Thymus (tissue), 11 donors: ENCODE measurements around the gene PRTN3. TPM values are rescaled to one million over a fixed set of nuclear protein-coding genes. Genes with fewer than 3 reads are reported as not detected.

Source experiments
- DNase-seq, 9 donors: peaks; one replicate each; pipeline ENCODE4 v3.0.0-alpha.2; 2013; ENCODE audit warnings: low spot score in 9 of 9, low read depth in 6 of 9, missing footprints in 1 of 9
- H3K27ac ChIP-seq, 2 donors: one replicate each; pipeline ENCODE4 v1.5.1; 2013; ENCODE audit warnings: control low read depth in 1 of 2, low read depth in 1 of 2, low read length in 1 of 2, mild to moderate bottlenecking in 1 of 2, moderate library complexity in 1 of 2
- H3K27me3 ChIP-seq, 2 donors: one replicate each; pipeline ENCODE4 v1.5.1; 2013; ENCODE audit warnings: low read length in 1 of 2; ENCODE audit not compliant: control insufficient read depth in 2 of 2, insufficient read depth in 1 of 2
- H3K36me3 ChIP-seq, 2 donors: one replicate each; pipeline ENCODE4 v1.5.1; 2013; ENCODE audit warnings: low read length in 1 of 2, mild to moderate bottlenecking in 1 of 2, moderate library complexity in 1 of 2; ENCODE audit not compliant: control insufficient read depth in 2 of 2, insufficient read depth in 2 of 2
- H3K4me1 ChIP-seq, 2 donors: one replicate each; pipeline ENCODE4 v1.5.1; 2013; ENCODE audit warnings: low read length in 2 of 2; ENCODE audit not compliant: control insufficient read depth in 2 of 2, insufficient read depth in 2 of 2
- H3K4me3 ChIP-seq, 2 donors: one replicate each; pipeline ENCODE4 v1.5.1; 2013; ENCODE audit warnings: low read length in 2 of 2, control low read depth in 1 of 2, mild to moderate bottlenecking in 1 of 2
- H3K9me3 ChIP-seq, 2 donors: one replicate each; pipeline ENCODE4 v1.5.1; 2013; ENCODE audit warnings: low read length in 1 of 2, mild to moderate bottlenecking in 1 of 2; ENCODE audit not compliant: control insufficient read depth in 2 of 2, insufficient read depth in 1 of 2
- WGBS: extraction: QIAGEN DNeasy Blood & Tissue Kit; methylation state at CpG from one replicate; pipeline ENCODE4 v1.1.7; 2013; 5-methylcytosine and 5-hydroxymethylcytosine counted together
- polyA plus RNA-seq: library from polyadenylated mRNA; stranded (reverse); fragments of 200-250 nt; gene quantifications from one replicate; pipeline ENCODE4 v1.2.3, GENCODE V29; 2013
- total RNA-seq: library from RNA; stranded (reverse); fragments of 120-200 nt; gene quantifications from one replicate; pipeline ENCODE4 v1.2.4, GENCODE V29; 2013
- donor health status: healthy.

The PRTN3 gene
- total and polyA plus RNA-seq, 2 donors: 15.4 to 25.2 TPM

DNA sequence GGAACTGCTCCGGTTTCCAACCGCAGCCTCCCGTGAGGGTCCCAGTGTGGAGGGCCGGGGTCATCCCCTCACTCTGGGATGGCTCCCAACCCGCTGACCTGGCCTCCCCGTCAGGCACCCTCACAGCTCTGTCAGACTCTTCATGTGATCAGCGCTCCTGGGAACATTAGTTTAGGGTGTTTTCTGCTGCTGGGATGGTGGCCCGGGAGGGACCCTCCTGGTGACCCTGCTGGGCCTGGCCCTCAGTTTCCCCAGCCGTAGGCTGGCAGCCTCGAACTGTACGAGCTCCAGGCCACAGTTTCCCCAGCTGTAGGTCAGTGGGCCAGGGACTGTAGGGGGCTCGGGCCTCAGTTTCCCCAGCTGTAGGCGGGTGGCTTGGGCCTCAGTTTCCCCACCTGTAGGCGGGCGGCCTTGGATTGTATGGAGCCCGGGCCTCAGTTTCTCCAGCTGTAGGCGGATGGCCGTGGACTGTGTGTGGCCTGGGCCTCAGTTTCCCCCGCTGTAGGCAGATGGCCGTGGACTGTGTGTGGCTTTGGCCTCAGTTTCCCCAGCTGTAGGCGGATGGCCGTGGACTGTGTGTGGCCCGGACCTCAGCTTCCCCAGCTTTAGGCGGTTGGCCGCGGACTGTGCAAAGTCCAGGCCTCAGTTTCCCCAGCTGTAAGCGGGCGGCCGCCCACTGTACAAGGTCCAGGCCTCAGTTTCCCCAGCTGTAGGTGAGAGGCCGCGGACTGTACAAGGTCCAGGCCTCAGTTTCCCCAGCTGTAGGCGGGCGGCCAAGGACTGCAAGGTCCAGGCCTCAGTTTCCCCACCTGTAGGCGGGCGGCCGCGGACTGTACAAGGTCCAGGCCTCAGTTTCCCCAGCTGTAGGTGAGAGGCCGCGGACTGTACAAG, 44.9 kb upstream of the PRTN3 start:
- WGBS: 87% methylated on average over 39 of the region's 39 CpGs
- peak overlapping the region; percentile 58 to 64 for H3K4me3 ChIP-seq
- H3K36me3 ChIP-seq: peaks cover 17 to 23% of the 10 kb centered on the region in 2 donors
- H3K4me1 ChIP-seq: peaks cover 14 to 24% of the 10 kb centered on the region in 2 donors
- peaks cover 0 to 3% of the 10 kb centered on the region in 2 donors for H3K27me3 ChIP-seq
- no peak overlapping the region for H3K27ac ChIP-seq
- H3K9me3 ChIP-seq: peaks cover 0 to 6% of the 10 kb centered on the region in 2 donors
- no peak for DNase-seq

DNA sequence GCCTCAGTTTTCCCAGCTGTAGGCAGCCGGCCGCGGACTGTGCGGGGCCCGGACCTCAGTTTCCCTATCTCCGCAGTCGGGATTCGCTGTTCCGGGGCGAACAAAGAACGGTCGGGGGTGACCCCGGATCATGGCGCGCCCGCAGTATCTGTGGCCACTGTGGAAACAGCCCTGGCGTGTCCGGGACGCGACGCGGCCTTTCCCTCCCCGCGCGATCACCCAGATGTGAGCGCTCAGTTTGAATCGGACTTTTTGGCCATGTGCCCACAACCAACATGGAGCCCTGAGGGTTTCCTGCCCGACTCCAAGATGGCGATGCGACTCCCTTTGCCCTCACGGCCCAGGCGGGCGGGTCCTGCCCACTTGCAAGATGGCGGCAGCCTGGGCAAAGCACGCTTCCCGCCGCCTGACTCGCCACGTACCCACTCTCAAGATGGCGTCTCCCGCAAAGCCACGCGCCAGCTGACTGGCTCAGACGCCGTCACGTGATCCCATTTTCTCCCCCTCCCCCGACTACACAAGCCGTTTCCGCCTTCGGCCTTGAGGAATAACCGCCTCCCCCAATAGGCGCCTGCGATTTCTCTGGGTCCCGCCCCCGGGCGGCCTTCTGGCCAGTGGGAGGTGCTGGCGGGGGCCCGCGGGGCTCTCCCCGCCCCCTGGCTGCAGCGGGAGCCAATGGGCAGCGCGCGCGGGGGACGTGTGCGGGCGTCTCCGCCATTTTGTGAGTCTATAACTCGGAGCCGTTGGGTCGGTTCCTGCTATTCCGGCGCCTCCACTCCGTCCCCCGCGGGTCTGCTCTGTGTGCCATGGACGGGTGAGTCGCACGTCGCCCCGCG, 43.9 kb upstream of the PRTN3 start, which contains the start of gene PTBP1:
Gene PTBP1, plus strand, starts transcription at position 761 of the 836 bp plus-strand sequence. Its CDS starts 46 bp downstream, at position 807.
- no peaks in the 10 kb centered on the region for H3K27me3 ChIP-seq
- peak within 1 kb of the TSS; percentile 83 to 97 for H3K27ac ChIP-seq
- under 1% methylated on average over 83 of the region's 83 CpGs for WGBS
- peaks cover 14 to 34% of the 10 kb centered on the region in 2 donors for H3K4me1 ChIP-seq
- peaks cover 23 to 33% of the 10 kb centered on the region in 2 donors for H3K36me3 ChIP-seq
- H3K4me3 ChIP-seq: peak within 1 kb of the TSS; percentile 58 to 97
- peaks cover 0 to 6% of the 10 kb centered on the region in 2 donors for H3K9me3 ChIP-seq
- peak; percentile 97 to 100 (median 100) for DNase-seq

DNA sequence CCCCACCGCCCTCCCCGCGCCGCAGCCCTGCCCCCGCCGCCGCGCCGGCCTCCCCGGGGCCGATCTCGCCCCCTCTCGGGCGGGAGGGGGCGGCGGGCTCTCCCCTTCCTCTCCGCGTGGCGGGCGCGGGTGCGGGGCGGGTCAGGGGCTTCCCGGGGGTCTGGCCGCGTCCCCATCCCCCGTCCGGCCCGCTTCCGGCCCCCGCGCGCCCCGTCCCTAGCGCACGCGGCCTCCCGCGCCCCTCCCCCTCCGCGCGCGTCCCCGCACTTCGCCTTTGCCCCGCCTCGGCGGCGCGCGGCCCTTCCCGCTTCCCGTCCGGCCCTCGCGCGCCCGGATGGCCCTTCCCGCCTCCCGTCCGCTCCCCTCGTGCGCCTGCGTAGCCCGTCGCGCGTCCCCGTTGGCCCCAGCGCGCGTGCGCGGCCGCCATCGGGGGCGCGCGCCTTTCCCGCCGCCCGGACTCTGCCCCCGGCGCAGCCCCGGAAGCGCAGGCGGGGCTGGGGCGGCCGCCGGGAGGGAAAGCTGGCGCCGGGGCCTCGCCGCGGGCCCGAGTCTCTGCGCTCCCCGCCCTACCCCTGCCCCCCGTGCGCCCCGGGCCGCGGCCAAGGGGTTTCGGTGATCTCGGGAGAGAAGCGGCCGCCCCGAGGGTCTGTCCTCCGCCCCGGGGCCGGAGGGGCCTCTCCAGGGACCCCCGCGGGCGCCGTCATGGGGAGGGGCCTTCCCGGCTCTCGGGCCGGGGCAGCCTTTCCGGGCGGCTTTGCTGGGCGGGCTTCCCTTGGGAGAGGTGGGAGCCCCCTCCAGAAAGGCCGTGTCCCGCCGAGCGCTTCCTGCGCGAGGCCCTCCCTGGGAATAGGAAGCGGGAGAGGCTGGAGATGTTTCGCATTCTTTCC, 43.0 kb upstream of the PRTN3 start:
- H3K36me3 ChIP-seq: peaks cover 32 to 41% of the 10 kb centered on the region in 2 donors
- no peaks in the 10 kb centered on the region for H3K27me3 ChIP-seq
- peak overlapping the region; percentile 83 to 97 for H3K27ac ChIP-seq
- peak; percentile 41 to 92 (median 79) for DNase-seq
- peaks cover 14 to 38% of the 10 kb centered on the region in 2 donors for H3K4me1 ChIP-seq
- H3K9me3 ChIP-seq: peaks cover 0 to 6% of the 10 kb centered on the region in 2 donors
- peak overlapping the region; percentile 57 to 97 for H3K4me3 ChIP-seq
- WGBS: under 1% methylated on average over 129 of the region's 129 CpGs

DNA sequence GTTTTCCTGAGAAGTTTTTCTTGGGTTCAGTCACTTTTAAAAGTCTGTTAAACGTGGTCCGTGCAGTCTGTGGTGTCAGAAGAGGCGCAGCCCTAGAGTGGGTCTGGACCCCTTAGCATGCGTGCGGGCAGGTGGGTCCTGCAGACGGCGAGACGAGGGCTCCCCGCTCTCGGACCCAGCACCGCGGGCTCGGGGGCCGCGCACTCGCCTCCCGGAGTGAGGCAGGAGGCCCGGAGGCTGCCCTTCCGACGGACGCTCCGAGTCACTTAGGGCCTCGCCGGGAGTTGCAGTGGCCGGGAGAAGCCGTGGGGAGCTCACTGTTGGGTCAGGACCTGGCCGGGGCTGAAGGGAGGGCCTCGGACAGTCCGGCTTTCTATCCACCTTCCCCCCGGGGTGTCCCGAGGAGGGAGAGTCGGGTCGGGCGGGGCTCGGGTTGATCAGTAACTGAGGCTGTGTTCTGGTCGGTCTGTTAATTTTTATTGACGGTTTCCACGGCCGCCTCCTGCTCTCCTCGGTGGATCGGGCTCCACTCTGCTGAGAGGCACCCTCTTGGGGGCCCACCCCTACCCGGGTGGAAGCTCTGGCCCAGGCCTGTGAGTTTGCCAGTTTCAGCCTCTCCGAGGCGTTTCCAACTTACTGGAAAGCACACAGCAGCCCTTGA, 42.3 kb upstream of the PRTN3 start:
- WGBS: 2% methylated on average over 44 of the region's 44 CpGs
- Histone ChIP-seq H3K4me1 (peaks cover 14 to 38% of the 10 kb centered on the region in 2 donors), H3K27ac (peak overlapping the region; percentile 30 to 74), H3K27me3 (no peaks in the 10 kb centered on the region), H3K36me3 (peaks cover 38 to 49% of the 10 kb centered on the region in 2 donors), H3K9me3 (peaks cover 0 to 6% of the 10 kb centered on the region in 2 donors), H3K4me3 (peak overlapping the region; percentile 57 to 97)
- DNase-seq: no peak

DNA sequence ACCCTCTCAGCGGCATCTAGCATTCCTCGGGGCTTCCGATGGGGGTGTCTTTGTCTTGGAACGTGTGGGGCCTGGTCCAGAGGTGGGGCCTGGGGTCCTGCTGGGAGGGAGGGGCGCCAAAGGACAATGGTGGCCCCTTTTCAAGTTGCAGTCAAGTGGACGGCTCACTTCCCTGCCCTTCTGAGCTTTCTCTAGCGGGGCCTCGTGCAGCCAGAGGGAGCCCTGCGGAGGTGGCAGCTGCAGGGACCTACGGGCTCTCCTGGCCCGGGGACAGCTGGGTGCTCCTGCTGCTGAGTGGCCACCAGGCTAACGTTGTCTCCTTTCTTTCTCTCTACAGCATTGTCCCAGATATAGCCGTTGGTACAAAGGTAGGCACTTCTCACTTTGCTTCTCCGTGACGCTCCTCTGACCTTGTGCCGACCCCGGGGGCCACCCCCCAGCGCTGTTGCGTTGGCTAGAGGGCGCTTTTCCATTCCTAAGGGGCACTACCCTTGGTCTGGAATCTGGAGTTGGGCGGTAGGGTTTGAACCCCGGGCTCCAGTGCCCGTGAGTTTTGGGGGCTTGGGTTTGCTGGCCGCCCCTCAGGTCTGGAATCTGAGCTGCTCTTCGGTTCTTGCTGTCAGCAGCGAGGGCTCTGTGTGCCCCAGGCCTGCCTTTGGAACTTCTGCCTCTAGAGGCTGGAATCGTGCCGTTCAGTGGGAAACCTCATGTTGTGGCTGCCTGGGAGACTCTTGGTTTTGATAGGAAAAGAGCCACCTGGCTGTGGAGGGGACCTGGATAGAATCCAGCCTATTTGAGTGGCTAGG, 41.5 kb upstream of the PRTN3 start:
- Histone ChIP-seq H3K27ac (peak overlapping the region in 1 of 2 donors; percentile 30), H3K9me3 (peaks cover 0 to 6% of the 10 kb centered on the region in 2 donors), H3K4me3 (peak overlapping the region; percentile 57 to 97), H3K36me3 (peaks cover 46 to 57% of the 10 kb centered on the region in 2 donors), H3K4me1 (peaks cover 14 to 38% of the 10 kb centered on the region in 2 donors), H3K27me3 (no peaks in the 10 kb centered on the region)
- 36% methylated on average over 28 of the region's 28 CpGs for WGBS
- peak in 1 of 9 donors; percentile 24 for DNase-seq

DNA sequence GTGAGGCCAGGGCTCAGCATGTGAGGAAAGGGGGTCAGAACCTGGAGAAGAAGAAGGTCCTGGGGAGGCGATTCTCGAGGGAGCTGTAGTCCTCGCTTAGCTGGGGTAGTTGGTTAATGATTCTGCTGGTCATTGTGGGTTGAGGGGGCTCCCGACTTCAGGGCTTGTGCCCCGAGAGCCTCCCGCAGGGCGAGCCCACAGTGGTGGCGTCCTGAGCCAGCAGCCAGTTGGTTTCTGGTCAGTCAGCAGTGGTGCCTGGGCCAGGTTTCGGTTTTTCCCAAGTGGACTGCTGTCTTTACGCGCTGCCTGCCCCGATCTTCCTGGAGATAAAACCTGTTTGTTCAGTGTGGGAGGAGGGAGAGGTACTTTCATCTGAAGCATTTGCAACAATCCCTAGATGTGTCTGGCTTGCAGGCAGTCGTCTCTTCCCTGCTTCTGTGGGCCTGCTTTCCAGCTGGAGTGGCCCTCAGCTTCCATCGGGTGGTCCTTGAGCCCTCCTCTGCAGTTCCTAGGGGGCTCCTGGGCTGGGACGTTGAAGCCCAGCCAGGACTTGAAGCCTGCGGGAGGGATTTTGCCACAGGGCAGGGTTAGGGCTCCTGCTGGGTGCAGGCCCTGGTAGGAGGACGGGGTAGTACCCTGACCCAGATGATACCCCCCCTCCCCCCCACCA, 40.3 kb upstream of the PRTN3 start:
- Histone ChIP-seq H3K9me3 (peaks cover 0 to 6% of the 10 kb centered on the region in 2 donors), H3K36me3 (peaks cover 58 to 69% of the 10 kb centered on the region in 2 donors), H3K4me1 (peaks cover 14 to 38% of the 10 kb centered on the region in 2 donors), H3K4me3 (no peak overlapping the region), H3K27ac (peak overlapping the region in 1 of 2 donors; percentile 48), H3K27me3 (no peaks in the 10 kb centered on the region)
- 88% methylated on average over 17 of the region's 17 CpGs for WGBS
- DNase-seq: no peak
